NCI-H510A (cell line): ENCODE results near the gene COBLL1.
"Not testable (repeated sequence)": the region's sequence is repeated elsewhere in the genome, so short reads cannot be mapped to it uniquely, and the experiment has no call there.

Source experiments
- DNase-seq: peaks from one replicate; lab custom pipeline; 2025; lab: John Stamatoyannopoulos, UW

Gene COBLL1, protein sequence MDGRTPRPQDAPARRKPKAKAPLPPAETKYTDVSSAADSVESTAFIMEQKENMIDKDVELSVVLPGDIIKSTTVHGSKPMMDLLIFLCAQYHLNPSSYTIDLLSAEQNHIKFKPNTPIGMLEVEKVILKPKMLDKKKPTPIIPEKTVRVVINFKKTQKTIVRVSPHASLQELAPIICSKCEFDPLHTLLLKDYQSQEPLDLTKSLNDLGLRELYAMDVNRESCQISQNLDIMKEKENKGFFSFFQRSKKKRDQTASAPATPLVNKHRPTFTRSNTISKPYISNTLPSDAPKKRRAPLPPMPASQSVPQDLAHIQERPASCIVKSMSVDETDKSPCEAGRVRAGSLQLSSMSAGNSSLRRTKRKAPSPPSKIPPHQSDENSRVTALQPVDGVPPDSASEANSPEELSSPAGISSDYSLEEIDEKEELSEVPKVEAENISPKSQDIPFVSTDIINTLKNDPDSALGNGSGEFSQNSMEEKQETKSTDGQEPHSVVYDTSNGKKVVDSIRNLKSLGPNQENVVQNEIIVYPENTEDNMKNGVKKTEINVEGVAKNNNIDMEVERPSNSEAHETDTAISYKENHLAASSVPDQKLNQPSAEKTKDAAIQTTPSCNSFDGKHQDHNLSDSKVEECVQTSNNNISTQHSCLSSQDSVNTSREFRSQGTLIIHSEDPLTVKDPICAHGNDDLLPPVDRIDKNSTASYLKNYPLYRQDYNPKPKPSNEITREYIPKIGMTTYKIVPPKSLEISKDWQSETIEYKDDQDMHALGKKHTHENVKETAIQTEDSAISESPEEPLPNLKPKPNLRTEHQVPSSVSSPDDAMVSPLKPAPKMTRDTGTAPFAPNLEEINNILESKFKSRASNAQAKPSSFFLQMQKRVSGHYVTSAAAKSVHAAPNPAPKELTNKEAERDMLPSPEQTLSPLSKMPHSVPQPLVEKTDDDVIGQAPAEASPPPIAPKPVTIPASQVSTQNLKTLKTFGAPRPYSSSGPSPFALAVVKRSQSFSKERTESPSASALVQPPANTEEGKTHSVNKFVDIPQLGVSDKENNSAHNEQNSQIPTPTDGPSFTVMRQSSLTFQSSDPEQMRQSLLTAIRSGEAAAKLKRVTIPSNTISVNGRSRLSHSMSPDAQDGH

DNA sequence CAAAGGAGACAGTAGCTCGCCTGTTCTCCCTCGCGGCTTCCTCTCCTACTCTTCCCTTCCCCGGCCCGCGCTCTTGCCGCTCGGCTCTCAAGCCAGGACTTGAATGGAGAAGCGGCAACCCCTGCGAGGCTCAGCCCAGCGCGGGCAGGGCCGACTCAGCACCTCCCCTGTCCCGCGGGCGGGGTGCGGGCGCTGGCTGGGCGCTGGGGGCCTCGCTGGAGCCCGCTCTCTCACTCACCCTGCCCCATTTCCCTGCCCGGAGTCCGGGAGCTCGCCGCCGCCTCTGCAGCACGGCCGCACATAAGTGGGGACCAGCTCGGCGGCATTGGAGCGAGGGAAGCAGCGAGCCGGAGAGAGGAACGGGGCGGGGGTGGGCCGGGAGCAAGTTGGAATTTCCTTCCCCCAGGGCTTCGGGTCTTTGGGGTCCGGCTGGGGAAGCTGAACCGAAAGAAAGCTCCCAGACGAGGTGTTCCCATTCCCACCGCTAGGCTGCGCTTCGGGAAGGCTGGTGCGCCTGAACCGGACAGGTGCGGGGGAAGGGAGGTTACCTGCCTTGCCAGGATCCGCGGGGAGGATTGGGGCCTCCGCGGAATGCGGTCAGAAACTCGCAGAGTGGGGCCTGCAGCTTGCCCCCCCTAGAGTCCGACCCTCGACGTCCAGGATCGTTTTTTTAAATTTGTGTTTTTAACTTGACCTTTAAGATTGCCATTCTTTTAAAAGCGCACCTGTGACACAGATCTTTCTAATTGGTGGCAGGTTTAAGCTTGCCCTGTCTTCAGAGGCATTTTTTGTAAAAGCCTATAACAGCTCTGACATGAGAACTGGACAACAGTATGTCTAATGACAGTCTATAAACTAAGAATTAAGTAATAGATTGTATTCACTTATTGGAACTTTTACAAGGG, at the start of gene COBLL1:
Gene COBLL1, minus strand, starts transcription at position 105 of the 905 bp plus-strand sequence. CDS start 627 bp downstream, outside the sequence.
- DNase-seq = peak; percentile 66

DNA sequence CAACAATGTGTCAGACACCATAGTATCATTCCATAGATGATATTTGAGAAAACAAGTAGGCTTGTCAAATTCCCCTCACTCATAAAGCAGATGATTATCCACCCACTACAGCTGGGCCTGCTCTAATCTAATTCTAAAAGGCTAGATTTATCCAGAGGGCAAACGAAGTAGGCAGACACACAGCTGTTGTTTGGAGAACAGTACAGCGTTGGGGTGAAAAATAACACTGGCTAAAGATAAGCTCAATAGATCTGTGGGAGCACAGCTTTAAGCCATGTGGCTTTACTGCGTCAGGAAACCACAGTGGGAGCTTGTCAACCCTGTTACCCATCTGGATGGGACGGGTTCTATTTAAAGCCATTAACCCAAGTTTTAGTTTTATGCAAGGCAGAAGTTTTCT, 48.9 kb upstream of the COBLL1 start:
- no peak for DNase-seq

DNA sequence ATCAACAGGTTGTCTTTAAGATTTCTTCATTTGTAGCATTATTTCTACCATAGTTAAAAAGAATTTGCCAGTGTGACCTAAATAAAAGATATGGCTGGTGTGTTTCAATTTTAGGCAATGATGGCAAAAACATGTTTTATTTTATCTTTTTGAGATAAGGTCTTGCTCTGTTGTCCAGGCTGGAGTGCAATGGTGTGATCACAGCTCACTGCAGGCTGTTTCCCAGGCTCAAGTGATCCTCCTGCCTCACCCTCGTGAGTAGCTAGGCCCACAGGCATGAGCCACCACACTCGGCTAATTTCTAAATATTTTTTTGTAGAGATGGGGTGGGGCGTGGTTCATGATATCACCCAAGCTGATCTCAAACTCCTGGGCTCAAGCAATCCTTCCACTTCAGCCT, 47.0 kb upstream of the COBLL1 start:
- DNase-seq = no peak

DNA sequence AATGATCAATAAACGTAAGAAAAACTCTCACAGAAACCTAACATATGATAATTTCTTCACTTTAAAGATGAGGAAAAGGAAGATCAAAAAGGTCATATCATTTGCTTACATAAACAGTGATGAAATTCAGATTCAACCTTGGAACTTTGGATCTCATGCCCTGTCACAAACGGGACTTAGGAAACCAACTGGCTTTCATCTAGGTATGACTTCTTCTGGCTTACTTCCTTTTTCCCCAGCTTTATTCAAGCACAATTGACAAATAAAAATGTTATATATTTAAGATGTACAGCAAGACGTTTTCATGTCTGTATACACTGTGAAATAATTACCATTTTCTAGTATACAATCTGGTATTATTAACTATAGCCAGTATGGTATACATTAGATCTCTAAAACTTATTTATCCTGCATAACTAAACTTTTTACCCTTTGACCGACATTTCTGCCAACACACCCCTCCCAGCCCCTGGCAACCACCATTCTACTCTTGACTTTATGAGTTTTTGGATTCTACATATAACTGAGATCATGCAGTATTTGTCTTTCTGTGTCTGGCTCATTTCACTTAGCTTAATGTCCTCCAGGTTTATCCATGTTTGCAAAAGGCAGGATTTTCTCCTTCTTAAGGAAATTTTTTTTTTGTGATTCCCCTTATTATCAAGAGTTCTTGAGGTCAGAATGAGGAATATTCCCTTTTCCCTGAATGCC, 46.0 kb upstream of the COBLL1 start:
- no peak for DNase-seq

DNA sequence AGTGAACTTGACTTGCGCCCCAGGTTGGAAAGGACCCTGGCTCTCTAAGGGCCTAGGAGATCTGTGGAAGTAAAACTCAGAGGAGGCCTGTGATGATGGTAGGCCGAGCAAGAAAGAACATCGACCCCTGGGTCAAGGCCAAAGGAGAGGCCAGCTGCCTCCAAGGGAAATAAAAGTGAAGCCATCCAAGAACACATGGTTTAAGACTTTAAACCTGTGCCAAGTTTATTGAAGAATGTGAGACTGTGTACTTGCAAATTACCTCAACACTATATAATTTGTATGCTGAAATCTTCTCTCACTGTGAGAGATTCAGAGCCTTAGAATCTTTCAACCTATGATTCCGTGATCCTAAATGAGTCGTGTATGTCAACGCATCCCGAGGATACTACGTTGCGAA, 40.7 kb upstream of the COBLL1 start:
- DNase-seq = no peak

DNA sequence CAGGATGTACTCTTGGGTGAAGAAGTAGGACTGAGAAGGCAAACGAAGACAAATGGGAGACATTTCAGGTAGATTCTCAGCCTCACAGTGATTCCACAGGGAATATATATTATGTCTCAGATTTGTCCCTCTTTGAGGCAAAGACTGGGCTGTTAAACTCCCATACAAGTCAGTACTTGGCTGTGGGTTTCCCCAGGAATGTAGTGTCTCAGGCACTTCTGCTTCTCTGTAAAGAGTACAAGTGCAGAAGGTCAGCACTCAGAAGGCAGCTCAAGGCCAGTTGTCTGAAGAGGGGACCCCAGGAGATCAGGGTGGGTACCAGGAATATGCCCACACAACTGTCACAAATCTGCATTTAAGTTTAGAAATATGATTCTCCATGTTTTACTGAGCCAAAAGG, 39.9 kb upstream of the COBLL1 start:
- no peak for DNase-seq

DNA sequence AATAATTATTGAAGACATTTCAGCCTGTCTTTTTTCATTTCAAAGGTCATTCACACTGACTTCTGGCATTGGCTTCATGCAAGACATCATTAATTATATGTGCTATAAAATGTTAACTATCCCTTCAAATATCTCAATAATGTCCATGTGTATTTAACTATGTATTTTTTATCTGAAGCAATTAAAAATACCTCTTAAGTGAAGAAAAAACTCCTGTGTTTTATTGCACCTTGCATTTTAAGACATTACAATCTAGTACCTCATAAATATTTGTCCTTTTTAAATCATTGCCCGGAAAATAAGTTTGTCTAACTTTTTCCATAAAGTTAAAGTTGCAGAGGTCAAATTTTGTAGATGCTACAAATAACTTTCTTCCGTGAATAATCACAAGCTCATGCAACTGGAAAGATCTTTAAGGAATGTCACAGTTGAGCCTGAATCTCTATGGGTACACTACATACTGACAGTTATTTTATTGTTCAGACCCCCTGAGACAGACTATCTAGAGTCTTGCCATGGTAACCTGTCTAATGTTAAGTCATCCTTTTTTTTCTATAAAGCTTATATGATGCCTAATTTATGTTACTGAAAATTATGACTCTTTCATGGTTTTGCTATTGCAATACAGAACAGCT, 38.4 kb upstream of the COBLL1 start:
- DNase-seq = no peak

DNA sequence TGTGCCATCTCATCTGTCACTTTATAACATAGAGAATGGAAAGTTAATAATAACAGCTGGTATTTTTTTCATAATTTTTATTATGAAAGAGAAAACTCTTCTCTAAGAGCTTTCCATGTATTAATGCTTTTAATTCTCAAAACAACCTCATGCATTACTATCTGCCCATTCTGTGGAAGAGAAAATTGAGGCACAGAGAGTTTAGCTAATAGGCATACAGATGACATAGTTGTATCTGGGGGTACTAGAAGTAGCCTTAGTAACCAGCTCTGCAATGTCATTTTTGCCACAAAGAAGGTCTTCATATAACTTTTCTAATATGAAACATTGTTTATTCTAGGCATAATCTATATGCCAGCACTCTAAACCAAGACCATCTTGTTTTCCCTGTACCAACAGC, 36.3 kb upstream of the COBLL1 start:
- DNase-seq = no peak

DNA sequence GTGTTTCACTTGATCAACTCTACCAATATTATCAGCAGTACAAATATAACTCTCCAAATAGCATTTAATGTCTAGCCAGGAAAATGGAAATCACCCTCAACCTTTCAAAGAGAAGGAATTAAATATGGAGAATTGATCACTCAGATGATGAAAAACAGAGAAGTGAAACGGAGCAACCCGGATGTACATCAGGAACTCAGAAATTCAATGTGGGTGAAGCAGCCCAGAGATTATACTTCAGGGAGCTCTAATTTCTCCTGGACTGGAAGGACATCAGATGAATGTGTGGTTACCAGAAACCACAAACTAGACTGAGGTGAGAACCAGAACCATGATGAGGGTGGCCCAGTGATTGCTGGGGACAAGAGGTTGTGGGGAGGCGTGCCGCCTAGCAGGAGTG, 35.5 kb upstream of the COBLL1 start:
- no peak for DNase-seq

DNA sequence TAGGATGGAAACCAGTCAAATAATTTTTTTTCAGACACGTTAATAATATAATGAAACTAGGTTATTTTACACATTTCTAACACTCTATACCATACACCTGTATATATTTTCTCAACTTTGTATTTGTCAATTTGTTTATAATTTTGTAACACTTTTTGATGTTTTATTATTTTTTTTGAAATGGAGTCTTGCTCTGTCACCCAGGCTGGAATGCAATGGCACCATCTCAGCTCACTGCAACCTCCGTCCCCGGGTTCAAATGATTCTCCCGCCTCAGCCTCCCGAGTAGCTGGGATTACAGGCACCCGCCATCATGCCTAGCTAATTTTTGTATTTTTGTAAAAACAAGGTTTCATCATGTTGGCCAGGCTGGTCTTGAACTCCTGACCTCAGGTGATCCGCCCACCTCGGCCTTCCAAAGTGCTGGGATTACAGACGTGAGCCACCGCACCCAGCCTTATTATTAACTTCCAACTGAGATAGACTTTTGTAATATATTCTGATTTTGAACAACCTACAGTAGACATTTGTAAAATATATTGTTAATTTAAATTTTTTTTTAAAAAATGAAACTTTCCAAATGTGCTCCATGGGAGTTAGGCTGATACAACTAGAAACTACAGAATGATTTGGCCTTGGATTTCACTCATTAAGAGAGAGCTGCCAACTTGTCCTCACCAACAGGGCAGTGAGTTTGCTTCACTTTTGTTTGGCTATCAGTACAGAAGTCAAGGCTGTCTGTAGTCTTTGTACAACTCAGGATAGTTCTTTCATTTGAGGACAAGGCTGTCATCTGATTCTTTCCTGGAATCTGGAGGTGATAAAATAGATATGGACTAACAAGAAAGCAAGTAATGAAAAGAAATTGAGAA, 33.9 kb upstream of the COBLL1 start:
- no peak for DNase-seq

DNA sequence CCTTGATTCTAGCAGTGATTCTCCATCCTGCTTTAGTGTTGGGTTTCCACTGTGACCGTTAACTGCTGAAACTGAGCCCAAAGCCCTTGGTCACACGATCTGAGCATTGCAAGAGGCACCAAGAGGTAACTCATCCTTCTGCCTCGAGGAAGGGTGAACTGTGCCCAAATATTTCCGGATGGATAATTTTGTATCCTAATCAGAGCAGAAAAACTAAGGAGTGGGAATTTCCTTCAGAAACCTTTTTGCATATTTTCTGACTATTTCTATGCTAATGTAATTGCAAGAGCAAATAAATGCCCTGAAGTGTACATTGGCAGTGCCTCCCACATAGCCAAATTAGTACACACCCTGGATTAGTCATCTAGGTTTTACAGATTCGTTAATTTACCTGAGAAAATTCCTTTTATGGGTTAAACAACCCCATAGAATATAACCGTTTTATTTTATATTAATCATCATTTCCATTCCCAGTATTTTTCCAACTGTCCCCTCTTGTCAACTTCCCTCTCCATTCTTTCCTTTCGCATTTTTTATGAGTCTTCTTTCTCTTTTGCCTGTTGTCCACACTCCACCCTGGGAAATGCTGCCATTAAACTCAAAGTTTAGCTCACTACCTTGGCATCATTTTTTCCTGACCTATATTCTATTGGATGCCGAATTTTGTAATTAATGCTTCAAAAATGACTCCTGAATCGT, 31.7 kb upstream of the COBLL1 start:
- no peak for DNase-seq

DNA sequence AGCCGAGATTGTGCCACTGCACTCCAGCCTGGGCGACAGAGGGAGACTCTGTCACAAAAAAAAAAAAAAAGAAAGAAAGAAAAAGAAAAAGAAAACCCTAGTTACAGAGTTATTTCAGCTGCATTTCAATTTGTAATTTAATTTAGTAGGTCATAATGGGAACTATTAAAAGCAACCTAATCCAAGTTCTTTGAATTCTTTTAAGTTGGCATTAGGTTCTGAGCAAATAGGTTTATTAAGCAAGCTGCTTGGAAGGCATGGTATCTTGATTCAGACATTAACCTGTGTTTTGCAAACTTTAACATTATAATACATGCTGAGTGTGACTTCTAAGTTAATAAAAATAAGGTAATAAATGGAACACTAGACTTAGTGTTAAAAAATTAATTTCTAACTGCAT, 29.8 kb upstream of the COBLL1 start:
- no peak for DNase-seq

DNA sequence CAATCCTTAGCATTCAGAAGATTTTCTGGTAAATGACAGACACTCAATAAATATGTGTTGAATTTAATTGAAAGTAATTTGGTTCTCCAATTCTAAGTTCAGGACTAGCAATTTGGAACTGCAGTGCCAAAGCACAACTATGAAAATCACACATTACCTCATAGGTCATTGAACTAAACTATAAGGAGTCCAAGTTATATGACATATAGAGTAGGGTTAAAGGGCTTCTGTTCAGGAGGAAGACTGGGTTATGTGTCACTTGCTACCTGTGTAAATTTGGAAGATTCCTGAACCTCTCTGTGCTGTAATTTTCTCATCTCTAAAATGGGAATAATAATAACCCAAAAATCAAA, 27.8 kb upstream of the COBLL1 start:
- DNase-seq = no peak

DNA sequence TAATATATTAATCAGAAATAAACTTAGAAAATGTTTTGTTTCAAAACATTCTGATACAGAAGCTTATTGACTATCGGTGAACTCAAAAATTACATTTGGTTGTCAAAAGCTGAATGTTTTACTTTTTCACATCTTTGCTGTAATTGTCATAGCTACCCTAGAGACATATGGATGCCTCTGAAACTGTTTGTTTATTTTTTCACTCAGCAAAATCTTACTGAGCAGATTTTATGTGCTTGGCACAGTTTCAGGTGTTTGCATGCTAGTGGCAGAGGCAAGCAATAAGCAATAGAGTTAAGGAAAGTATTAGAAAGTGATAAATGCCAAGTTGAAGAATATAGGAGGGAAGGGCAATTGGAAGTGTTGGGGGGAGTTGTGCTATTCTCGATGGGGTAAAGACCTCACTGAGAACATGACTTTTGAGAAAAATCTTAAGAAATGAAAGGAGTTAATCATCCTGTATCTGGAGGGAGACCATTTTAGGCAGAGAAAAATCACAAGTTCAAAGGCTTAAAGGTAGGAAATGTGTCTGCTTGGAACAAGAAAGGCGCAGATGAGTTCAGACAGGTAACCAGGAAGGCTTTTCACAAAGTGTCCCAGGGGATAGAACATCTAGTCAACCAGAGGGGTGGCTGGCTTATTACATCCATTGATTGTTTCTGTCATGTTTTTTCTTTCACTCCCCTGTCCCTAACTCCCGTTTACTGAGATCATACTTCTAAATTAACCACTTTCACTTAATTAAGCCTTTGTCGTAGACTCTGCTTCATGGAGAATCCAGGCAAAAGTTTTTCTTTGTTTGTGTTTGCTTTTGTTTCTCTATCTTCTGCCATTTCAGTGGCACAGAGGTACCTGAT, 27.2 kb upstream of the COBLL1 start:
- DNase-seq = no peak

DNA sequence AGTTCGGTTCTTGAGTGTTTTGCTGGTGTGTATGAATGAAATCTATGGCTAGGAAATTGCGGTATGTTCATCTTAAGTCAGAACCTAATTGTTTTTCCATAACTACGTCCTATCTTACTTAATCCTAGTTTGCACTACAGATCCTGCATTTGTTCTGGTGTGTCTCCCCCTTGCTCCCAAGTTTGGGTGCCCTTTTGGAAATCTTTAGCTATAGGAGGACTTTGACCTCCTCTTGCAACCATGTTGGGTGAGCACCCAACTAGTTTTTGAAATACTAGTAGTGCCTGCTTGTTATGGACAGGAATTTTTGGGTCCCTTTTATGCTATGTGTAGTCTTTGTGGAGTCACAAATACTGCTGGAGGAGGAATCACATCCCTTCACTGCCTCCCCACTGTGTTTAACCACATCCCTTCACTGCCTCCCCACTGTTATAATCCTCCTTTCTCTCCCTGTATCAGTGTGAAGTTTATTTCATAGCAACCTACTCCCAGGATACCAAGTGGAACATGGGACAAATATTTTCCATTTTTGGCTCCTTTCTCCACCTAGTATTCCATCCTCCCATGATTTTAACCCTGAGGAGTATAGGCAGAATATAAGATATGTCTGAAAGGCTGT, 26.3 kb upstream of the COBLL1 start:
- DNase-seq = no peak

DNA sequence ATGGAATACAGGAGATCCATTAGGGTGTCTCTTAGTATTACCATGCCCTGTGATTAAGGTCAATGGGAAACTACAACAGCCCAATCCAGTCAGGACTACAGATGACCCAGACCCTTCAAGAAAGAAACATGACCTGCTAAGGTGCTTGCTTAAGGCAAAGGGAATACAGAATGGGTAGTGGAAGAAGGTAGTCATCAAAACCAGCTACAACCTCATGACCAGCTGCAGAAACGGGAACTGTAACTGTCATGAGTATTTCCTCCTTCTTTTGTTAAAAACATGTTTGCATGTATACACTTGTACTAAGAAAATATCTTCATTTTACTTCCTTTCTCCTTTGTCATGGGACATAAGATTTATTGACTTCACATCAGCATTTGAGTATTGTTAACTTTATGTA, 24.8 kb upstream of the COBLL1 start:
- not testable (repeated sequence) for DNase-seq

DNA sequence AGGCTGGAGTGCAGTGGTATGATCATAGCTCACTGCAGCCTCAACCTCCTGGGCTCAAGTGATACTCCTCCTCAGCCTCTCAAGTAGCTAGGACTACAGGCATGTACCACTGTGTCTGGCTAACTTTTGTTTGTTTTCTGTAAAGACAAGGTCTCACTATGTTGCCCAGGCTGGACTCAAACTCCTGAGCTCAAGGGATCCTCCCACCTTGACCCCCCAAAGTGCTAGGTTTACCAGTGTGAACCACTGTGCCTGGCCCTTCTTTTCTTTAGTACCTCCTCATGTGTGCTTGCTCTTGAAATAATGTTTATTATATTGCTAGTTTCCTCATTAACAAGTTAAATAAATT, 19.0 kb upstream of the COBLL1 start:
- DNase-seq = no peak
